ENCODE results near the gene RCSD1. TPM values are rescaled to one million over a fixed set of nuclear protein-coding genes. Genes with fewer than 3 reads are reported as not detected.
"Not testable (repeated sequence)": the region's sequence is repeated elsewhere in the genome, so short reads cannot be mapped to it uniquely, and the experiment has no call there.

RCSD1 gene
- total RNA-seq, 2 donors from 2014 or later = 88.0 to 101 TPM

GRCh38 chr1:167602840-167603239, 27.2 kb upstream of the RCSD1 start:
- Mint-ChIP-seq H3K4me1 (peaks cover 33% of the 10 kb centered on the region), H3K36me3 (ENCODE audit: low read depth) (peaks cover 2% of the 10 kb centered on the region), H3K27ac (peak overlapping the region; percentile 87), H3K27me3 (no peaks in the 10 kb centered on the region), H3K4me3 (peak overlapping the region; percentile 43)
- ATAC-seq (peak; percentile 35), DNase-seq (no peak)
- H3K9me3 ChIP-seq (ENCODE audit: control insufficient read depth, low read length, poor library complexity, severe bottlenecking) = no peaks in the 10 kb centered on the region

- H3K9me3 ChIP-seq (ENCODE audit: control insufficient read depth, low read length, poor library complexity, severe bottlenecking) = no peaks in the 10 kb centered on the region
- Mint-ChIP-seq H3K27me3 (no peaks in the 10 kb centered on the region), H3K36me3 (ENCODE audit: low read depth) (peaks cover 2% of the 10 kb centered on the region), H3K4me3 (no peak overlapping the region), H3K27ac (no peak overlapping the region), H3K4me1 (peaks cover 24% of the 10 kb centered on the region)
- DNase-seq (no peak), ATAC-seq (no peak)
Observed at GRCh38 chr1:167605576-167605975, 24.5 kb upstream of the RCSD1 start.

- Mint-ChIP-seq H3K4me3 (no peak overlapping the region), H3K27me3 (no peaks in the 10 kb centered on the region), H3K27ac (no peak overlapping the region), H3K36me3 (ENCODE audit: low read depth) (peaks cover 7% of the 10 kb centered on the region), H3K4me1 (peaks cover 16% of the 10 kb centered on the region)
- no peak for ATAC-seq
- DNase-seq = no peak
- H3K9me3 ChIP-seq (ENCODE audit: control insufficient read depth, low read length, poor library complexity, severe bottlenecking) = no peaks in the 10 kb centered on the region
Observed at GRCh38 chr1:167611983-167612382, 18.0 kb upstream of the RCSD1 start.

- no peaks in the 10 kb centered on the region for H3K27me3 Mint-ChIP-seq
- no peak overlapping the region for H3K4me3 Mint-ChIP-seq
- no peaks in the 10 kb centered on the region for H3K9me3 ChIP-seq (ENCODE audit: control insufficient read depth, low read length, poor library complexity, severe bottlenecking)
- H3K4me1 Mint-ChIP-seq = peaks cover 23% of the 10 kb centered on the region
- H3K27ac Mint-ChIP-seq = no peak overlapping the region
- ATAC-seq = no peak
- no peak for DNase-seq
- H3K36me3 Mint-ChIP-seq (ENCODE audit: low read depth) = peaks cover 7% of the 10 kb centered on the region
Observed at GRCh38 chr1:167612587-167613385, 17.2 kb upstream of the RCSD1 start.

GRCh38 chr1:167613984-167614383, 16.0 kb upstream of the RCSD1 start:
- H3K4me1 Mint-ChIP-seq = peaks cover 33% of the 10 kb centered on the region
- not testable (repeated sequence) for H3K27ac Mint-ChIP-seq; H3K4me3 Mint-ChIP-seq; H3K36me3 Mint-ChIP-seq (ENCODE audit: low read depth); ATAC-seq; H3K9me3 ChIP-seq (ENCODE audit: control insufficient read depth, low read length, poor library complexity, severe bottlenecking); DNase-seq; H3K27me3 Mint-ChIP-seq

- Mint-ChIP-seq H3K4me1 (peaks cover 42% of the 10 kb centered on the region), H3K27me3 (no peaks in the 10 kb centered on the region), H3K36me3 (ENCODE audit: low read depth) (peaks cover 5% of the 10 kb centered on the region), H3K4me3 (no peak overlapping the region), H3K27ac (no peak overlapping the region)
- ATAC-seq (no peak), DNase-seq (no peak)
- no peaks in the 10 kb centered on the region for H3K9me3 ChIP-seq (ENCODE audit: control insufficient read depth, low read length, poor library complexity, severe bottlenecking)
Observed at GRCh38 chr1:167614851-167615250, 15.2 kb upstream of the RCSD1 start.

GRCh38 chr1:167616521-167616920, 13.5 kb upstream of the RCSD1 start:
- no peak for DNase-seq
- peak overlapping the region; percentile 85 for H3K27ac Mint-ChIP-seq
- peaks cover 49% of the 10 kb centered on the region for H3K4me1 Mint-ChIP-seq
- no peaks in the 10 kb centered on the region for H3K27me3 Mint-ChIP-seq
- peaks cover 5% of the 10 kb centered on the region for H3K36me3 Mint-ChIP-seq (ENCODE audit: low read depth)
- no peak for ATAC-seq
- peak overlapping the region; percentile 82 for H3K4me3 Mint-ChIP-seq
- no peaks in the 10 kb centered on the region for H3K9me3 ChIP-seq (ENCODE audit: control insufficient read depth, low read length, poor library complexity, severe bottlenecking)

GRCh38 chr1:167617153-167618147, 12.6 kb upstream of the RCSD1 start:
- peak overlapping the region; percentile 85 for H3K27ac Mint-ChIP-seq
- peaks cover 2% of the 10 kb centered on the region for H3K36me3 Mint-ChIP-seq (ENCODE audit: low read depth)
- H3K4me3 Mint-ChIP-seq = peak overlapping the region; percentile 82
- ATAC-seq (peak; percentile 85), DNase-seq (no peak)
- no peaks in the 10 kb centered on the region for H3K27me3 Mint-ChIP-seq
- H3K9me3 ChIP-seq (ENCODE audit: control insufficient read depth, low read length, poor library complexity, severe bottlenecking) = no peaks in the 10 kb centered on the region
- H3K4me1 Mint-ChIP-seq = peaks cover 53% of the 10 kb centered on the region

- no peaks in the 10 kb centered on the region for H3K9me3 ChIP-seq (ENCODE audit: control insufficient read depth, low read length, poor library complexity, severe bottlenecking)
- DNase-seq (no peak), ATAC-seq (no peak)
- Mint-ChIP-seq H3K36me3 (ENCODE audit: low read depth) (no peaks in the 10 kb centered on the region), H3K4me1 (peaks cover 56% of the 10 kb centered on the region), H3K27me3 (no peaks in the 10 kb centered on the region), H3K27ac (peak overlapping the region; percentile 85), H3K4me3 (peak overlapping the region; percentile 82)
Observed at GRCh38 chr1:167618366-167618765, 11.7 kb upstream of the RCSD1 start.

- DNase-seq = no peak
- ATAC-seq = no peak
- Mint-ChIP-seq H3K36me3 (ENCODE audit: low read depth) (peaks cover 1% of the 10 kb centered on the region), H3K27ac (peak overlapping the region; percentile 85), H3K27me3 (no peaks in the 10 kb centered on the region), H3K4me1 (peaks cover 58% of the 10 kb centered on the region), H3K4me3 (peak overlapping the region; percentile 22)
- H3K9me3 ChIP-seq (ENCODE audit: control insufficient read depth, low read length, poor library complexity, severe bottlenecking) = no peaks in the 10 kb centered on the region
Observed at GRCh38 chr1:167618789-167619188, 11.2 kb upstream of the RCSD1 start.

GRCh38 chr1:167620002-167620401, 10.0 kb upstream of the RCSD1 start:
- no peak for DNase-seq
- H3K36me3 Mint-ChIP-seq (ENCODE audit: low read depth) = peaks cover 3% of the 10 kb centered on the region
- H3K4me3 Mint-ChIP-seq = peak overlapping the region; percentile 75
- H3K27ac Mint-ChIP-seq = peak overlapping the region; percentile 85
- H3K9me3 ChIP-seq (ENCODE audit: control insufficient read depth, low read length, poor library complexity, severe bottlenecking) = no peaks in the 10 kb centered on the region
- ATAC-seq = no peak
- no peaks in the 10 kb centered on the region for H3K27me3 Mint-ChIP-seq
- H3K4me1 Mint-ChIP-seq = peaks cover 61% of the 10 kb centered on the region

GRCh38 chr1:167621780-167622313, 8.2 kb upstream of the RCSD1 start:
- ATAC-seq = no peak
- peak overlapping the region; percentile 85 for H3K27ac Mint-ChIP-seq

GRCh38 chr1:167623951-167624350, 6.1 kb upstream of the RCSD1 start:
- H3K27me3 Mint-ChIP-seq = no peaks in the 10 kb centered on the region
- no peak for DNase-seq
- no peak for ATAC-seq
- no peak overlapping the region for H3K4me3 Mint-ChIP-seq
- peak overlapping the region; percentile 70 for H3K27ac Mint-ChIP-seq
- peaks cover 3% of the 10 kb centered on the region for H3K36me3 Mint-ChIP-seq (ENCODE audit: low read depth)
- H3K9me3 ChIP-seq (ENCODE audit: control insufficient read depth, low read length, poor library complexity, severe bottlenecking) = no peaks in the 10 kb centered on the region
- peaks cover 59% of the 10 kb centered on the region for H3K4me1 Mint-ChIP-seq

More at GRCh38 chr1:167621780-167622313, 8.2 kb upstream of the RCSD1 start:
- Mint-ChIP-seq H3K4me1 (peaks cover 62% of the 10 kb centered on the region), H3K36me3 (ENCODE audit: low read depth) (peaks cover 3% of the 10 kb centered on the region), H3K4me3 (peak overlapping the region; percentile 47), H3K27me3 (no peaks in the 10 kb centered on the region)
- no peaks in the 10 kb centered on the region for H3K9me3 ChIP-seq (ENCODE audit: control insufficient read depth, low read length, poor library complexity, severe bottlenecking)
- no peak for DNase-seq

All from T-helper 17 cell (primary cell).